Thoracic aorta (tissue), 2 donors: ENCODE measurements around the gene NAV3. TPM values are rescaled to one million over a fixed set of nuclear protein-coding genes. Genes with fewer than 3 reads are reported as not detected.

Experiments
- ATAC-seq: fragments of 150-250 bp; one replicate; pipeline ENCODE4 v1.8.0; 2017; ENCODE audit warnings: low read depth; ENCODE audit not compliant: insufficient number of reproducible peaks, low FRiP score
- DNase-seq: peaks from one replicate; pipeline ENCODE4 v3.0.0-alpha.2; 2020; ENCODE audit warnings: low spot score
- H3K27ac ChIP-seq, 2 donors: fragments of 200-600 bp; sonication (generic); 1 replicate in 1 of 2; 2 replicates in 1 of 2; pipeline ENCODE4 v1.5.1; 2016; ENCODE audit warnings: mild to moderate bottlenecking in 2 of 2, moderate library complexity in 2 of 2
- H3K27me3 ChIP-seq: fragments of 200-600 bp; sonication (generic); replicated peaks from 2 replicates; pipeline ENCODE4 v1.6.0; 2016; ENCODE audit warnings: mild to moderate bottlenecking; ENCODE audit not compliant: insufficient read depth
- H3K36me3 ChIP-seq: fragments of 200-600 bp; sonication (generic); one replicate; pipeline ENCODE4 v1.5.1; 2016
- H3K4me1 ChIP-seq, 2 donors: fragments of 200-600 bp; sonication (generic); 1 replicate in 1 of 2; 2 replicates in 1 of 2; pipeline versions ENCODE4 v1.5.1 to v1.6.0; 2016; ENCODE audit warnings: low read depth in 2 of 2, mild to moderate bottlenecking in 1 of 2; ENCODE audit not compliant: control insufficient read depth in 1 of 2
- H3K4me3 ChIP-seq: fragments of 200-600 bp; sonication (generic); 2 replicates; pipeline ENCODE4 v1.5.1; 2016; ENCODE audit warnings: mild to moderate bottlenecking
- H3K9me3 ChIP-seq: fragments of 200-600 bp; sonication (generic); 2 replicates; pipeline ENCODE4 v1.5.1; 2016
- CTCF ChIP-seq: fragments of 200-600 bp; sonication (generic); IDR thresholded peaks from one replicate; pipeline ENCODE4 v1.5.1; 2019; ENCODE audit warnings: antibody characterized with exemption
- total RNA-seq, 2 donors: library from RNA; depleted of rRNA; stranded (reverse); fragments of >200 nt; gene quantifications; one replicate each; pipeline versions ENCODE4 v1.1.0 to v1.2.3, GENCODE V29; 2016

Gene NAV3
- total RNA-seq, 2 donors from 2014 or later = 9.3 to 11.6 TPM

GRCh38 chr12:77973579-77973978 is 142.9 kb downstream of the NAV3 start:
- no peak for TF ChIP-seq CTCF
- Histone ChIP-seq H3K4me3 (no peak overlapping the region), H3K4me1 (no peaks in the 10 kb centered on the region), H3K9me3 (no peaks in the 10 kb centered on the region), H3K36me3 (no peaks in the 10 kb centered on the region), H3K27ac (no peak overlapping the region), H3K27me3 (no peaks in the 10 kb centered on the region)
- ATAC-seq (no peak), DNase-seq (no peak)

GRCh38 chr12:77974645-77975044 is 144.0 kb downstream of the NAV3 start:
- no peaks in the 10 kb centered on the region for H3K4me1 ChIP-seq
- DNase-seq (no peak), ATAC-seq (no peak)
- no peaks in the 10 kb centered on the region for H3K9me3 ChIP-seq
- no peak overlapping the region for H3K4me3 ChIP-seq
- no peak for TF ChIP-seq CTCF
- no peak overlapping the region for H3K27ac ChIP-seq
- H3K36me3 ChIP-seq = no peaks in the 10 kb centered on the region
- H3K27me3 ChIP-seq = no peaks in the 10 kb centered on the region

- TF ChIP-seq CTCF = no peak
- Histone ChIP-seq H3K27me3 (no peaks in the 10 kb centered on the region), H3K27ac (no peak overlapping the region), H3K9me3 (no peaks in the 10 kb centered on the region), H3K4me3 (no peak overlapping the region), H3K4me1 (no peaks in the 10 kb centered on the region), H3K36me3 (no peaks in the 10 kb centered on the region)
- DNase-seq (no peak), ATAC-seq (no peak)
These were observed 149.0 kb downstream of the NAV3 start for GRCh38 chr12:77979597-77980250.

- ATAC-seq = no peak
- Histone ChIP-seq H3K36me3 (no peaks in the 10 kb centered on the region), H3K4me1 (no peaks in the 10 kb centered on the region), H3K9me3 (no peaks in the 10 kb centered on the region), H3K4me3 (no peak overlapping the region), H3K27ac (no peak overlapping the region), H3K27me3 (no peaks in the 10 kb centered on the region)
- DNase-seq = no peak
- no peak for TF ChIP-seq CTCF
These were observed 150.1 kb downstream of the NAV3 start for GRCh38 chr12:77980782-77981181.

GRCh38 chr12:77983859-77984258 is 153.2 kb downstream of the NAV3 start:
- no peak for DNase-seq
- no peaks in the 10 kb centered on the region for H3K36me3 ChIP-seq
- TF ChIP-seq CTCF = no peak
- H3K4me3 ChIP-seq = no peak overlapping the region
- H3K27ac ChIP-seq = no peak overlapping the region
- no peaks in the 10 kb centered on the region for H3K9me3 ChIP-seq
- H3K27me3 ChIP-seq = no peaks in the 10 kb centered on the region
- no peaks in the 10 kb centered on the region for H3K4me1 ChIP-seq
- no peak for ATAC-seq
